CD1c-positive myeloid dendritic cell (primary cell): ENCODE results near the gene TNFRSF4.

Source experiments
- DNase-seq: peaks from one replicate; pipeline ENCODE4 v3.0.0-alpha.2; 2016; ENCODE audit errors: extremely low spot score

TNFRSF4 gene

GRCh38 chr1:1232796-1233566, 19.0 kb upstream of the TNFRSF4 start:
- no peak for DNase-seq

DNA sequence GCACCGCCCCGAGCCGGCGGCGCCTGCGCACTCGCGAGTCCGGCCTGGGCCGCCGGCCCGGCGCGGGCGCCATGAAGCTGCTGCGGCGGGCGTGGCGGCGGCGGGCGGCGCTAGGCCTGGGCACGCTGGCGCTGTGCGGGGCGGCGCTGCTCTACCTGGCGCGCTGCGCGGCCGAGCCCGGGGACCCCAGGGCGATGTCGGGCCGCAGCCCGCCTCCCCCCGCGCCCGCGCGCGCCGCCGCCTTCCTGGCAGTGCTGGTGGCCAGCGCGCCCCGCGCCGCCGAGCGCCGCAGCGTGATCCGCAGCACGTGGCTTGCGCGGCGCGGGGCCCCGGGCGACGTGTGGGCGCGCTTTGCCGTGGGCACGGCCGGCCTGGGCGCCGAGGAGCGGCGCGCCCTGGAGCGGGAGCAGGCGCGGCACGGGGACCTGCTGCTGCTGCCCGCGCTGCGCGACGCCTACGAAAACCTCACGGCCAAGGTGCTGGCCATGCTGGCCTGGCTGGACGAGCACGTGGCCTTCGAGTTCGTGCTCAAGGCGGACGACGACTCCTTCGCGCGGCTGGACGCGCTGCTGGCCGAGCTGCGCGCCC, 18.3 kb upstream of the TNFRSF4 start, which contains the start of gene B3GALT6:
Gene B3GALT6, plus strand, starts transcription at position 30 of the 588 bp plus-strand sequence. Its CDS starts 42 bp downstream, at position 72.
- DNase-seq, result no peak

- DNase-seq, result peak; percentile 99
These were observed 17.7 kb upstream of the TNFRSF4 start, which contains the start of gene SDF4 for GRCh38 chr1:1231400-1232207. Gene SDF4 (minus strand): TSS chr1:1232001. CDS start chr1:1228772, 3,229 bp downstream.

GRCh38 chr1:1230656-1231399, 16.9 kb upstream of the TNFRSF4 start:
- DNase-seq, result peak; percentile 18

DNA sequence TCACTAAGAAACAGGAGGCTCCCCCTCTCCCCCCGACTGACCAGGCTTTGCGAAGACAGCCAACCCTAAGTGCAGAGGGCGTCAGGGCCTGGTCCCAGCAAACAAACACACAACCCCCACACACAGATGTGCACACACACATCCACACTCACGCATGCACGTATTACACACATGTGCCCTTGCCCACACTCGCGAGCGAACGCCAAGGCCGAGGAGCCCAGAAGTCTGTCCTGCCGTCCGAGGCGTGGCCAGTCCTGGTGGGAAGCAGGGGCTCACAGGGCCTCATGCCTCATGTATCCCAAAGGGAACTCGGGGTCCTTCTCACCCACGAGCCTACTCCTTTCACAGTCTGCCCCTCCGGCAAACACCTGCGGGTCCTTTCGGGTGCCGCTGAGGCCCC, 15.8 kb upstream of the TNFRSF4 start:
- DNase-seq, result no peak

DNA sequence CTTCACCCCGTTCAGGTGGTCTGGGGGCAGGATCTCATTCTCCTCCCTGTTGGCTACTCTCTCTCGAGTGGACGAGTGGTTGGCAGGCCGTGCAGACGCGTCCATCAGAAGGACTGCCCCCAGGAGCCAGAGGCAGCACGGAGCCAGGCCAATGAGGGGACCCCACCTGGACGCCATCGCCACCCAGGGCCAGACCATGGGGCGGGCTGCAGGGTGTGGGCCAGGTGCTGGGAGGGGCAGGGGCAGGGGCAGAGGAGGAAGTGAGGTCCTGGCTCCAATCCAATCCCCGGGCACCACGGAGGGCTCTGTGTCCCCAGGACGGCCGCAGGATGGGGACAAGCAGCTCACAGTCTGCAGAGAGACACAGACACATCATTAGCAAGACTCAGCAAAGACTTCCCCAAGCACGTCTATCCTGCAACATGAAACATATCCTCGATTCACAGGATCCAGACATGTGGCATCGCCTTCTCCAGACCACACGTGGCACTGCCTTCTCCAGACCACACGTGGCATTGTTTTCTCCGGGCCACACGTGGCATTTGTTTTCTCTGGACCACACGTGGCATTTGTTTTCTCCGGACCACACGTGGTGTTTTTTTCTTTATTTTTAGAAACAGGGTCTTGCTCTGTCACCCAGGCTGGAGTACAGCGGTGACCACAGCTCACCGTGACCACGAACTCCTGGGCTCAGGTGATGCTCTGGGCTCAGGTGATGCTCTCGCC, 14.8 kb upstream of the TNFRSF4 start:
- DNase-seq, result no peak

- DNase-seq, result no peak
These were observed 14.2 kb upstream of the TNFRSF4 start for GRCh38 chr1:1228187-1228586.

DNA sequence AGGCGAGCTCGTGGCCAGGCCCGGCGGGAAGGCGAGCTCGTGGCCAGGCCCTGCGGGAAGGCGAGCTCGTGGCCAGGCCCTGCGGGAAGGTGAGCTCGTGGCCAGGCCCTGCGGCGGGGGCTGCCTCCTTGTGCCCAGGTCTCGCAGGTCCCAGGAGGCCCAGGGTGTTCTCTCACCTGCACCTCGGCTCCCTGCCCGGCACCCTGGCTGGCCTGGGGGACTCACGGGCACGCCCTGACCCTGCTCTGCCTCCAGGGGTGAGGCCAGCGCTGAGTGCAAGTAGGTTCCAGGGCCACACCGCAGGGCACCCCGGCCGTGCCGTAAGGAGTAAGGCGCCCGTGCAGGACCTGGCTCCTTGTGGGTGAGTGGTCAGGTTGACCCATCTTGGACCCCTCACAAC, 13.4 kb upstream of the TNFRSF4 start:
- DNase-seq, result no peak

GRCh38 chr1:1226566-1227362, 12.8 kb upstream of the TNFRSF4 start:
- no peak for DNase-seq

DNA sequence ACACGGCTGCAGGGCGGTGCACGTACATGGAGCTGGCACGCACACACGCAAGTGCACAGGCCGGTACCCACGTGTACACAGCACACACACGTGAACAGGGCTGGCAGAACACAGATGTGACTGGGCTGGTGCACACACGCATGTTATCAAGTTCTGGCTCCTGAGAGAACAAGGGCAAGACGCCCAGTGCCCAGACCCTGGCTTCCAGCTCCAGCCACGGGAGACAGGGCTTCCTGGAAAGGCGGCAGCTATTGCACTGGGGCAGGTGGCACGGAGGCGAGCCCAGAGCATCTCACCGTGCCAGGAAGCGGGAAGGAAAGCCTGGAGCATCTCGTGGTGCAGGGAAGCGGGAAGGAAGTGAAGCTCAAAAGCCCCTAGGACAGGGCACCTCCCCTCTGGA, 12.0 kb upstream of the TNFRSF4 start:
- DNase-seq, result no peak

- DNase-seq, result no peak
These were observed 11.4 kb upstream of the TNFRSF4 start for GRCh38 chr1:1225238-1225845.

- no peak for DNase-seq
These were observed 9.9 kb upstream of the TNFRSF4 start for GRCh38 chr1:1223891-1224290.

- no peak for DNase-seq
These were observed 9.4 kb upstream of the TNFRSF4 start for GRCh38 chr1:1223321-1223720.

DNA sequence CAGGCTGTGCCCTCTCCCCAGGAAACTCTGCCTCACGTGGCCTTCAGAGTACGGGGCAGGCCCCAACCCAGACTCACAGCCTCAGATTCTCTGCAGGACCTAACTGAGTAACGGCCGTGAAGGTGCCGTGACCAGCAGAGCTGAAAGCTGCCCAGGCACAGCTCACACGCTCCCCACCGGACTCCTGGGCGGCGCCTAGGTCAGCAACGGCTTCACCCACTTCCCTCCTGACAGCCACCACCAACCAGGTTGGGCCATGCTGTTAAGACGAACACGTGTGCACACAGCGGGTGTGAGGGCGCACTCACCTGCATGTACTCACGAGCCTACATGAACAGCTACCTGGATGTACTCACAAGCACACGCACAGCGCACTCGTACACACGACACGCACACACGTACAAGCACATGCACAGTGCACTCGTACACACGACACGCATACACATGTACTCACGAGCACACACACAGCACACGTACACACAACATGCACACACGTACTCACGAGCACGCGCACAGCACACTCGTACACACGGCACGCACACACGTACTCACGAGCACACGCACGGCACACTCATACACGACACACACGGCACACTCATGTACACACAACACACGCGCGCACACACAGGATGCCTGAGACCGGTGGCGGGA, 8.7 kb upstream of the TNFRSF4 start:
- no peak for DNase-seq

GRCh38 chr1:1221887-1222574, 8.1 kb upstream of the TNFRSF4 start:
- no peak for DNase-seq

- no peak for DNase-seq
These were observed 6.2 kb upstream of the TNFRSF4 start for GRCh38 chr1:1220197-1220596.

DNA sequence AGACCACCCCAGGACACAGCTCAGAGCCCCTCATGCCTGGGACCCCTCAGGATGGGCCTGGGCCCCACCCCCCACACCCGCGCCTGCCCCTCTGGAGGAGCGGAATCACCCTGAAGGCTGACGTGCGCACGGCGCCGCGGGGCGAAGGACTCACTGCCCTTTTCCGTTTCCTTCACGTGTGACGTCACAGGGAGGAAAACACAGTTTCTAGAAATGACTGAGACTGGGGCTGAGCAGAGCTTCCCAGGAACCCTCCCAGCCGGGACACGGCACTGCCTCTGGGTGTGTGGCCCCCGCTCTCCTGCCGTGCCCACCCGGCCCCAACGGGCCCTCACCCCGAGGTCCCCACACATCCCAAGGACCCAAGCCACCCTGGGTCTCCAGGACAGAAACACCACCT, 5.4 kb upstream of the TNFRSF4 start:
- DNase-seq, result no peak

- DNase-seq, result no peak
These were observed 4.7 kb upstream of the TNFRSF4 start for GRCh38 chr1:1218524-1219200.
